NCI-H146 (cell line): ENCODE data around the gene PPP1R12A.
A peak's percentile ranks its signal among the peaks of the same experiment; 100 is the strongest.

Experiments used
- DNase-seq: peaks from one replicate; lab custom pipeline; 2025; lab: John Stamatoyannopoulos, UW

Gene PPP1R12A

DNA sequence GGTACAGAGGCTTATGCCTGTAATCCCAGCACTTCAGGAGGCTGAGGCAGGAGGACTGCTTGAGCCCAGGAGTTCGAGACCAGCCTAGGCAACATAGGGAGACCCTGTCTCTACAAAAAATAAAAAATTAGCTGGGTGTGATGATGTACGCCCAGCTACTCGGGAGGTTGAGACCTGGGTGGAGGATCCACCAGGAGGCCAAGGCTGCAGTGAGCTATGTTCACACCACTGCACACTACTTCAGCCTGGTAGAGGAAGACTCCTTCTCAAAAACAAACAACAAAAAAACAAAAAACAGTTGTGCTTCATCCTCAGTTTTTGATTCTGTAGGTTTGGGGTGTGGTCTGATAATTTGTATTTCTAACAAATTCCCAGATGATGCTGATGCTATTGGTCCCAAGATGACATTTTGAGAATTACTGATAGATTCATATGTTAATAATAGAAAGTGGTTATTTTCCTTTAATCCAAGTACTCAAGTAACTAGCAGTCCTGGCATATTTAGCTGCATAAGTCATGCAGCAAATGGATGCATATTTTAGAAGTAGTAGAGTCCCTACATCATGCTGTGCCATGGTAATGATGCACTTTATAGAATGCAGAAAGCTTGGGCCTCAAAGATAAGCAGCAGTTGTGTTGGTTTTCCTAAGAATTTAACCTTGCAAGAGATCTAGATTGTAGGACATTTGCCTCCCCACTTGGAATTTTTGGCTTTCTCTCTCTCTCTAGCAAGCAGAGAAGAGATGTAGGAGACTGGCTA, 168.0 kb downstream of the PPP1R12A start:
- no peak for DNase-seq

DNA sequence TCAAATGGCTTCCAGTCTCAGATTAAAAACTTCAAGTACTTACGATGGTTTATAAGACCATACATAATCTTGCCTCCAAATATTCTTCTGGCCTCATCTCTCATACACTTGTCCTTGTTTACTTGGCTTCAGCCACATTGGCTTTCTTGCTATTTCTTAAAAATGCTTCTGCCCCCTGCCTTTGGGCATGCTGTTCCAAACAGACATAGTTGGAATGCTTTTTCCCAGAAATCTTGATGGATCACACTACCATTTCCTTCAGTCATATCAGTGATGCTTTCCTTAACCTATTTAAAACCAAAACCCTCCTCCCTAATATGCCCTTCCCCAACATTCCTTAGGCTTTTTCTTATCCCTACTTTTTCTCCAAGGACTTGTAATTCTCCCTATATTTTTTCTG, 169.7 kb downstream of the PPP1R12A start:
- no peak for DNase-seq

DNA sequence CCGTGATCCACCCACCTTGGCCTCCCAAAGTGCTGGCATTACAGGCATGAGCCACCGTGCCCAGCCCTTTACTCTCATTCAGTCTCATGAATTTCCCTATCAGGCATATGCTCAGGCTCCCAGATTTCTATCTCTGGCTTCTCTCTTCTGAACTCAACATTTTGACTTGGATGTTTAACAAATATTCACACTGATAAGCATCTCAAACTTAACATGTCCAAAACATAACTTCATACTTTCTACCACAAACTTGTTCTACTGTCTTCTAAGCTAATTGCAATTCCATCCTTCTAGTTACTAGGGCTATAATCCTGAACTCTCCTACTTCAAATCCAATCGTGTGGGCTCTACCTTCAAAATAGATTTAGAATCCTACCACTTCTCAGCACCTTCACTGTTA, 170.3 kb downstream of the PPP1R12A start:
- DNase-seq = no peak

DNA sequence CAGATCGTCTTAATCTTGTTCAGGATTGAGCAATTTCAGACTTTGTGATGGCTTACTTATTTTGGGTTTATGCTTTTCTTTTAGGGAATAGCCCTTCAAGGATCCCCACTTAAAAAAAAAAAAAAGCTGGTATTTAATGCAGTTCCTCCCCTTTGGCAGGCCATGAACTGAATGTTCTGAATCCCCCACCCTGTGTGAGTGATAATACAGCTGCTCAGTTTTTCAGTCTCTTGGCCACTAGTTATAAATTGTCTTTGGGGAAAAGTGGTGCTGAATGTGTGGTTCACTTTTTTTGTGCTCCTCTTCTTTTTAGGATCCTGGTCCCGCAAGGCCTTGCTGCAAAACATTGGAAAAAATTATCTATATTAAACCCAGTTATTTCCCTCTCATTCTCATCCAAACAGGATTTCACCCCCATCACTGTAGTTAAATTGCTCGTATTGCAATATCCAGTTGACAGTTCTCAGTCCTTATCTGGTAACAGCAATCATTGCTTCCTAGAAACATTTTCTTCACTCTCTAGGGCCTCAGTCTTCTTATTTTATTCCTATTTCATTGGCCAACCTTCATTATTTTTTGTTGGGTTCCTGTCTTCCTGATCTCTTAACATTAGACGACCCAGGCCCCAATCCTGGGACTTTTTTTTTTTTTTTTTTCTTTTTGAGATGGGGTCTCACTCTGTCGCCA, 171.0 kb downstream of the PPP1R12A start:
- DNase-seq = no peak

DNA sequence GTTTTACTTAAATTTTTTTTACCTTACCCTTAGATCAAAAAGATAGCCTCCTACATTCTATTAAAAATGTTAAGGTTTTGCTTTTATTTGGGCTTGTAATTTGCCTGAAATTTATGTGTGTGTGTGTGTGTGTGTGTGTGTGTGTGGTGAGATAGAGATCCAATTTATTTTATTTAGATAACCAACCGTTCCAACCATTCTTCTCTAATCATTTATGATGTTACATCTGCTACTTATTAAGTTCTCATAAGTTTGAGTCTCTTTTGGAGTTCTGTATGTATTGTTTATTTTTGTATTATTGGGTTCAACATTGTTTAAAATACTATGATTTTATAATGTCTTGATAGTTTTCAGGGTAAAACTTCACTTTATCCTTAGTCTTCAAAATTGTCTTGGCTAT, 173.6 kb downstream of the PPP1R12A start:
- no peak for DNase-seq

DNA sequence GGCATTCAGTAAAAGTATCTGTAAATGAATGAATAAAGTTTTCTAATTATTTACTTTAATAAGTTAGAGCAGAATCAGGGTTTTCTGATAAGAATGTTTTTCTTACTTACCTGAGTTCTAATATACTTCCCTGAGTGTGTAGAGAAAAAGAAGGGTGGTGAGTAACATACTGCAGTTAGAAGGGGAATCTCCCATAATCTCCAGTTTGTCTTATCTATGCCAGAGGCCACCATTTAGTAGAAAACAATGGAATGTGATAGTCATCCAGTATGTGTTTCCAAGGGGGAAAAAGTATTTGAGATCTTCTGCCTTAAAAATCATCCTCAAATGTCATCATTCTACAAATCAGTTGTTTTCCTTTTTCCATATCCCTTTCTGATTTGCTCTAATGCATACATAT, 187.6 kb downstream of the PPP1R12A start:
- no peak for DNase-seq

DNA sequence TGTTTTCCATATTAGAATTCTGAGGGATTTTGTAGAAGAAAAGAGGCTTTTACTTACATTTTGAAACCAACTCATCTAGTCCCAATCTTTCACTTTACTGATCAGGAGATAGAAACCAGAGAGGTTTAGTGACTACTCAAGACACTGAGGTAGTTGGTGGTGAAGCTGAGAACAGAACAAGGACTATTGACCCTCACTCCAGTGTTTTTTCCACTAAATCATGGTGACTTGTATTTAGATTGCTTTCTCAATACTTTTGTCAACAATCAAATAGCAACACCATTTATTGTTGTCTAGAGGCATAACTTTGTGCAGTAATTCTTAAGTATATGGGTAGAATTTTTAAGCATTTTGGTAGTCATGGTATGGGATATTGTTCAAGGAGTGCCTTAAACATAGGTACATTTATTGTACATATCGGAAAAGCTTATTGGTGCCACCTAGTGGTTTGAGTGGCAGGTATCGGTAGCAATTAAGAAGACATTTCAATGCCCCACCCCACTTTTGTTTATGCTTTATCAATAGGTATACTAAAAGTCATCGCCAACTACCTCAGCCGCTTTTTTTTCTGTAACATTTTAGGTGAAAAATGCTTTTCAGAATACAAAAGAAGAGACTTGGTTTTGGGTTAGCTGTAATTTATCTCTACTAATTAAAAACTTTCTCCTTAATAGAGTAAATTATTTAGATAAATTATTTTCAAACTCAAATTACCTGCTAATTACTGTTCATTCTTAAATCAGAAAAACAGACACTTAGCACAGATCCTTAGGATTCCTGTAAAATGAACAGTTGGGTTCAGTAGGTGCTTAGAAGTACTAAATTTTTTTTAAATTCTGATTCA, 196.8 kb downstream of the PPP1R12A start:
- peak; percentile 81 for DNase-seq

DNA sequence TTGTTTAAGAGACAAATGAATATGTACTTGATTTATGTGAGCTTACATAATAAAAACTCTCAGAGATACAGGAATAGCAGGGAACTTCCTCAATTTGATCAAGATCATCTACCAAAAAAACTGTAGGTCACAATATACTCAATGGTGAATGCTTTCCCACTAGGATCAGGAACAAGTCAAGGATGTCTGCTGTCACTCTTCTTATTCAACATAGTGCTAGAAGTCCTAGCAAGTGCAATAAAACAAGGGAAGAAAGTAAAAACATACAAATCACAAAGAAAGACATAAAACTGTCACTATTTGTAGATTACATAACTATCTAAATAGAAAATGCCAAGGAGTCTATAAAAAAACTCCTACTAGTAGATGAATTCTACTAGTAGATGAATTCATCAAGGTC, 202.3 kb downstream of the PPP1R12A start:
- DNase-seq = no peak

DNA sequence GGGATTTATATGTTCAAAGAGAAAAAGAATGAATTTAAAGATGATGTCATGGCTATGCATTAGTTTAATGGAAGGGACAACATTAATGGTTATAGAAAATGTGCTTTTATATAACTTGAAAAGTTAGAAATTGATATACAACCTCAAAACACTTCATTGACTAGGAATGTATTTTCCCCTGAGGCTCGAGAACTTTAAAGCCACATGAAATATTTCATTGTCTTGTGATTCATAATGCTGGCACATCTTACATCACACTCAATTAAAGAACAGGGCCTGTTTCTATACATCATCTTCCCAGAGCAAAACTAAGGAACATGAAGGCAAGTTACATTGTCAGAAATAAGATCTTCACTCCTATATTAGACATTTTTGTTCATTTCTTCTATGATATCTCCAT, 208.9 kb downstream of the PPP1R12A start:
- no peak for DNase-seq
